Fibroblast of pulmonary artery (primary cell): ENCODE data around the gene C1GALT1C1L.
"Not testable (repeated sequence)": the region's sequence is repeated elsewhere in the genome, so short reads cannot be mapped to it uniquely, and the experiment has no call there.

Experiments
- DNase-seq: peaks from one replicate; pipeline ENCODE4 v3.0.0-alpha.2; 2010; ENCODE audit warnings: low read depth
- H3K4me3 ChIP-seq: replicated peaks from 2 replicates; pipeline ENCODE4 v1.5.1; 2011; ENCODE audit warnings: low read depth, mild to moderate bottlenecking, control low read depth, low read length, moderate library complexity
- TF ChIP-seq, protein P1 (sequence below): IDR thresholded peaks from 2 replicates; pipeline ENCODE4 v1.5.1; 2011; ENCODE audit warnings: mild to moderate bottlenecking, control low read depth, low read length, inconsistent platforms; ENCODE audit errors: missing control alignments

Gene C1GALT1C1L

DNA sequence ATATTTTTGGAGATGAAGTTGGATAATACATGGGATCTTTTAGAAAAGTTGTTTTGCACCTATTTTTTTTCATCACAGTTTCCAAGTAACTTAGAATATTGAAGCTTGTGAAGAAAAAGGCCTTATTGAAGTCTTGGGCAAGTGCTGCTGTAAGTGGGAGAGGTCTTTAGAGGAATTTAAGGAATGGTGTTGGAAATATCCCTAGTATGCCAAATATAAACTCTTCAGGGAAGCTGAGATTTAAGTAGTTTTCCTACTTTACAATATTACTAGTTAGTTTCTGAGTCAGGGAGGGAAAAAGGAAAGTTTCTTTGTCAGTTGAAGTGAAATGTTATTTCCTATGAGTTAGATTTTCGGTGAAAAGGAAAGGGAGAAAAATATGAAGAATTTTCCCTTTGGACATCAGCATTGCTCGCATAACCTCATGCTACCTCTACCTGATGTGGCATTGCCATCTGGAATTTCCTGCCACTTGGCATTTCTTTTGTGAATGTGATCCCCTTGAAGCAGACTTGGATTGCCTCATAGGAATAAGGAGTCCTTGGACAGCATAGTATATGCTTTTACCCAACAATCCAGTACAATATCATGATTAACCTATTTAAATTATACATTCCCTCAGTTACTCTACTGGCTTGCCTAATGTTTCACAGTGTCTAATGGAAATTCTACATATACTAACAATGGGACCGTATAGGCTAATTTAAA, 27.1 kb downstream of the C1GALT1C1L start:
- peak; percentile 18 for DNase-seq
- TF ChIP-seq, protein P1, sequence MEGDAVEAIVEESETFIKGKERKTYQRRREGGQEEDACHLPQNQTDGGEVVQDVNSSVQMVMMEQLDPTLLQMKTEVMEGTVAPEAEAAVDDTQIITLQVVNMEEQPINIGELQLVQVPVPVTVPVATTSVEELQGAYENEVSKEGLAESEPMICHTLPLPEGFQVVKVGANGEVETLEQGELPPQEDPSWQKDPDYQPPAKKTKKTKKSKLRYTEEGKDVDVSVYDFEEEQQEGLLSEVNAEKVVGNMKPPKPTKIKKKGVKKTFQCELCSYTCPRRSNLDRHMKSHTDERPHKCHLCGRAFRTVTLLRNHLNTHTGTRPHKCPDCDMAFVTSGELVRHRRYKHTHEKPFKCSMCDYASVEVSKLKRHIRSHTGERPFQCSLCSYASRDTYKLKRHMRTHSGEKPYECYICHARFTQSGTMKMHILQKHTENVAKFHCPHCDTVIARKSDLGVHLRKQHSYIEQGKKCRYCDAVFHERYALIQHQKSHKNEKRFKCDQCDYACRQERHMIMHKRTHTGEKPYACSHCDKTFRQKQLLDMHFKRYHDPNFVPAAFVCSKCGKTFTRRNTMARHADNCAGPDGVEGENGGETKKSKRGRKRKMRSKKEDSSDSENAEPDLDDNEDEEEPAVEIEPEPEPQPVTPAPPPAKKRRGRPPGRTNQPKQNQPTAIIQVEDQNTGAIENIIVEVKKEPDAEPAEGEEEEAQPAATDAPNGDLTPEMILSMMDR: no peak
- H3K4me3 ChIP-seq: no peak overlapping the region

DNA sequence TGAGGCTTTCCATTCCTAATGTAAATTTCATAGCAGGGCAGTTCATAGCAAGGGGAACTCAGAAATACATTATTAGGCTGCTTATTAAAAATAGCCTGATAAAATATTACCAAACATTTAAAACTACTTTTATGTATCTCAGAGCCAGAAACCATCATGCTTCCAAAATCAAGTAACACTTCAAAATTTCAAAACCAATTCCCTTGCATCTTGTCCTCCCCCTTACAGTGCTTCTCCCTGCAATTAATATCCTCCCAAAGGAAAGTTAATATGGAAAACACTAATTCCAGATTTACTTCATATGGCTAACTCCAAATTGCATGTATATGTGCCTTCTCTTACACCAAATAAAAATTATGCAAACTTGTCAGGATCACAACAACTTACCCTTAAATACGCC, 32.5 kb downstream of the C1GALT1C1L start:
- no peak for DNase-seq
- TF ChIP-seq, protein P1: no peak
- H3K4me3 ChIP-seq: no peak overlapping the region

DNA sequence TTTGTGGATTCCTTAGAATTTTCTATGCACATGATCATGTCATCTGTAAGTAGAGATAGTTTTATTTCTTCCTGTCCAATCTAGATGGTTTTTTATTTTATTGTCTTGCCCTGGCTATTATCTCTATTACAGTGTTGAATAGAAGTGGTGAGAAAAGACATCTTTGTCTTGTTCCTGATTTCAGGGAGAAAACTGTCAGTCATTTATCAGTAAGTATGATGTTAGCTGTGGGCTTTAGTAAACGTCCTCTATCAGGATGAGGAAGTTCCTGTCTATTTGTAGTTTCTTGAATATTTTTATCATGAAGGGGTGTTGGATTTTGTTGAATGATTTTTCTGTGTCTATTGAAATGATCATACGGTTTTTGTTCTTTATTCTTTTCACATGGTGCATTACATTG, 33.9 kb downstream of the C1GALT1C1L start:
- TF ChIP-seq, protein P1: no peak

DNA sequence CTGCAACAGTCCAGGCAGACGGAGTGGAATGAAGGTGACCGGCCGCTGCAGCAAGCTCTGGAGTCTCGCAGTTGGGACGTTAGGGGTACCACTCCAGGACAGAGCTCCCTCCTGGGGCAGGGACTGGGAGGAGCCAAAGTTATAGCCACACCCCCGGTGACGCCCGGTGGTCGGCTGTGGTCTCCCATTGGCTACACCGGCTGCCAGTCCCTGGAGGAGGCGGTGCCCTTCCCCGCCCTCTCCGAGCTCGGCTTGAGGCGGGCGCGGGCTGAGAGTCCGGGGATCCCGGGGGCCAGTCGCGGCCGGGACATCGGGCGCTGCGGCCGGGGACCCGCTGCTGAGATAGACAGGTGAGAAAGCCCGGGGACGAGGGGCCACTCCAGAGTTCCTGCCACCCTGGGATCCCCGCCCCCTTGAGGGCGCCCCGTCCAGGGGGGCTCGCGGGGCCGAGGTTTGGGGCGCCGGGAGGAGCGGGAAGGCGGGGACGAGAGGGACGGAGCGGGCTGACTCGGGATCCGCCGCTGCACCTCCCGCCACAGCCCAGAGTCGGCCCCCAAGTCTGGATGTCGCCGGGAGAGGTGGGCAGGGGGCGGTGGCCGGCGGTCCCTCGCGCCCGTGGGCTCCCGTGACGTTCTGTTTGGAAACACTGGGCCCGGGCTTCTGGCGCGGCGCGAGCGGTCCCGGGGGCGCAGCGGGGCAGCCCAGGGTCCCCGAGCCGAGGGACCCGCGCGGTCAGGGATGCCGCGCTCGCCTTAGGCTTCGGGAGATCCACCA, 39.0 kb downstream of the C1GALT1C1L start, which contains the start of gene PLEKHH2:
PLEKHH2 (plus strand) TSS at position 231 of the 774 bp plus-strand sequence. CDS start 7,414 bp downstream, outside the sequence.
- TF ChIP-seq, protein P1: no peak
- peak; percentile 86 for DNase-seq
- peak within 1 kb of the TSS; percentile 68 for H3K4me3 ChIP-seq

More for the DNA sequence above, 33.9 kb downstream of the C1GALT1C1L start:
- DNase-seq: no peak
- no peak overlapping the region for H3K4me3 ChIP-seq

DNA sequence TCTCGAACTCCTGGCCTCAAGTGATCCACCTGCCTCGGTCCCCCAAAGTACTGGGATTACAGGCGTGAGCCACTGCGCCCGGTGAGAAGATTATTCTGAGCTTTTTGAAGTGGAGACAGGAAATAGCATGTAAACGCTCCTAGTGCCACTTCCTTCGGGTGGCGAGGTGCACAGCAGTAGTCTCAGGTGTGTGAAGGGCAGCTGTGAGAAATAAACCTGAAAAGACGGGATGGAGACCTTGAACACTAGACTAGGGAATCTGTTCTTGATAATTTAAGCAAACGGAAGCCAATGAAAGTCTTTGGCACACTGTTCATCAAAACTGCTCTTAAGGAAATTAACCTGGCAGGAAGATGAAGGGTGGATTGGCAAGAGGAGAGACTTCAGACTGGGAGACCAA, 39.6 kb downstream of the C1GALT1C1L start:
- TF ChIP-seq, protein P1: no peak
- DNase-seq: no peak
- peak overlapping the region; percentile 68 for H3K4me3 ChIP-seq

DNA sequence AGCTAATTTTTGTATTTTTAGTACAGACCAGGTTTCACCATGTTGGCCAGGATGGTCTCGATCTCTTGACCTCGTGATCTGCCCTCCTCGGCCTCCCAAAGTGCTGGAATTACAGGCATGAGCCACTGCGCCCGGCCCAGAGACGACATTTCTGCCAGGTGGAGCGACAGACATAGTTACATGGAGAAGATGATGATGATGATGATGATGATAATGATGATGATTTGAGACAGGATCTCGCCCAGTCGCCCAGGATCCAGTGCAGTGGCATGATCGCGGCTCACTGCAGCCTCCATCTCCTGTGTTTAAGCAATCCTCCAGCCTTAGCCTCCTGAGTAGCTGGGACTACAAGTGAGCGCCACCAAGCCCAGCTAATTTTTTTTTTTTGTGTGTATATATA, 40.1 kb downstream of the C1GALT1C1L start:
- DNase-seq, H3K4me3 ChIP-seq: not testable (repeated sequence)

DNA sequence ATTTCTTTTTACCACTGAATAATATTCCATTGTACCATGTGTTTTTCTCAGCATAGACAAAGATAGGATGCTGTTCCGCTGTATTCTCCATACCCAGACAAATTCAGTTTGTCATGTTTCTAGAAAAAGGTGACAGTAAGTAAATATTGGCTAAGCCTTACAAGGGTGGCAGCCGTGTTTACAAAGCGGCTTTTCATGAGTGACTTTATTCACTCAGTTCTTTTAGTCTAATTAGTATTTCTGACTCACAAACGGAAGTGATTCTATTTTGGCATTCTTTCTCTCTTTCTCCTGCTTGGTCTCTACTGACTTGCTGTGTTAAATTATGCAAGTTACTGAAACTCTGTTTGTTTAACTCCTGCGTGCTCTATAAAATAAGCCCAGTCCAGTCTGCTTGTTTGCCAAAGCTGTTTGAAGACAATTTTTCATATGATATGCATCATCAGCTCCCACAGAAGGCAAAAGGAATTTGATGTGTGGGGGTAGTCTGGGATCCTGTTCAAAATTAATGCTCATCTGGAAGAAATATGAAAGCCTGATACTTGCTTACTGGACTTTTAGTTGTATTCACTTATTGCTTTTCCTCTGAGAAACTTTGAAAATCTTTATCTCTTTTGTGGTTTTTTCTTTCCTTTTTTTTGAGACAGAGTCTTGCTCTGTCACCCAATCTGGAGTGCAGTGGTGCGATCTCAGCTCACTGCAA, 41.5 kb downstream of the C1GALT1C1L start:
- TF ChIP-seq, protein P1: no peak
- H3K4me3 ChIP-seq: peak overlapping the region; percentile 25
- DNase-seq: peak; percentile 80
